Ishikawa (cell line): ENCODE results near the gene OR8K5.

Experiments used
- CEBPB ChIP-seq: IDR thresholded peaks from 2 replicates; pipeline ENCODE4 v1.6.1; 2012
- CREB1 ChIP-seq: IDR thresholded peaks from 2 replicates; pipeline ENCODE4 v1.6.1; 2012; ENCODE audit warnings: low read depth
- EGR1 ChIP-seq: IDR thresholded peaks from 2 replicates; pipeline ENCODE4 v1.6.1; 2012
- EP300 ChIP-seq: IDR thresholded peaks from 2 replicates; pipeline ENCODE4 v1.6.1; 2012; ENCODE audit warnings: borderline replicate concordance
- FOXM1 ChIP-seq: IDR thresholded peaks from 2 replicates; pipeline ENCODE4 v1.6.1; 2012; ENCODE audit warnings: low read depth, borderline replicate concordance
- RAD21 ChIP-seq: IDR thresholded peaks from 2 replicates; pipeline ENCODE4 v1.6.1; 2012; ENCODE audit warnings: low read depth
- REST ChIP-seq: IDR thresholded peaks from 2 replicates; pipeline ENCODE4 v1.6.1; 2012; ENCODE audit warnings: low read depth, mild to moderate bottlenecking
- TAF1 ChIP-seq: IDR thresholded peaks from 2 replicates; pipeline ENCODE4 v1.6.1; 2012; ENCODE audit warnings: low read depth, mild to moderate bottlenecking
- TCF12 ChIP-seq: IDR thresholded peaks from 2 replicates; pipeline ENCODE4 v1.6.1; 2012; ENCODE audit warnings: low read depth
- TEAD4 ChIP-seq: IDR thresholded peaks from 2 replicates; pipeline ENCODE4 v1.6.1; 2012
- YY1 ChIP-seq: IDR thresholded peaks from 2 replicates; pipeline ENCODE4 v1.6.1; 2012; ENCODE audit warnings: low read depth
- ZBTB7A ChIP-seq: IDR thresholded peaks from 2 replicates; pipeline ENCODE4 v1.6.1; 2012; ENCODE audit warnings: low read depth
- TF ChIP-seq, protein P1 (sequence below): IDR thresholded peaks from 2 replicates; pipeline ENCODE4 v1.6.1; 2012
- TF ChIP-seq, protein P2 (sequence below): IDR thresholded peaks from 2 replicates; pipeline ENCODE4 v1.6.1; 2012

GRCh38 chr11:56122073-56122472 lies 38.0 kb downstream of the OR8K5 start, which contains the start of gene OR8H3:
- no peak for TF ChIP-seq YY1
- TF ChIP-seq REST, result no peak
- no peak for TF ChIP-seq ZBTB7A
- no peak for TF ChIP-seq TEAD4
- no peak for TF ChIP-seq EP300
- TF ChIP-seq EGR1, result no peak
- no peak for TF ChIP-seq CREB1
- TF ChIP-seq, protein P1, sequence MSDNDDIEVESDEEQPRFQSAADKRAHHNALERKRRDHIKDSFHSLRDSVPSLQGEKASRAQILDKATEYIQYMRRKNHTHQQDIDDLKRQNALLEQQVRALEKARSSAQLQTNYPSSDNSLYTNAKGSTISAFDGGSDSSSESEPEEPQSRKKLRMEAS, result no peak
- TF ChIP-seq CEBPB, result no peak
- TF ChIP-seq RAD21, result no peak
- TF ChIP-seq TCF12, result no peak
- TF ChIP-seq TAF1, result no peak
- TF ChIP-seq, protein P2, sequence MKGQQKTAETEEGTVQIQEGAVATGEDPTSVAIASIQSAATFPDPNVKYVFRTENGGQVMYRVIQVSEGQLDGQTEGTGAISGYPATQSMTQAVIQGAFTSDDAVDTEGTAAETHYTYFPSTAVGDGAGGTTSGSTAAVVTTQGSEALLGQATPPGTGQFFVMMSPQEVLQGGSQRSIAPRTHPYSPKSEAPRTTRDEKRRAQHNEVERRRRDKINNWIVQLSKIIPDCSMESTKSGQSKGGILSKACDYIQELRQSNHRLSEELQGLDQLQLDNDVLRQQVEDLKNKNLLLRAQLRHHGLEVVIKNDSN, result no peak
- no peak for TF ChIP-seq FOXM1
